GM06990 (cell line): ENCODE data around the gene PRKN.

Experiments used
- DNase-seq: peaks from one replicate; pipeline ENCODE4 v3.0.0-alpha.2; 2011; ENCODE audit not compliant: insufficient read length; ENCODE audit errors: extremely low read depth
- H3K27me3 ChIP-seq: replicated peaks from 2 replicates; pipeline ENCODE4 v1.6.0; 2011; ENCODE audit warnings: low read length; ENCODE audit not compliant: control insufficient read depth, insufficient read depth
- H3K36me3 ChIP-seq: 2 replicates; pipeline ENCODE4 v1.5.1; 2011; ENCODE audit warnings: low read length; ENCODE audit not compliant: control insufficient read depth, insufficient read depth
- H3K4me3 ChIP-seq: replicated peaks from 2 replicates; pipeline ENCODE4 v1.5.1; 2011; ENCODE audit warnings: low read depth, mild to moderate bottlenecking, control low read depth, low read length
- CTCF ChIP-seq: IDR thresholded peaks from 2 replicates; pipeline ENCODE4 v1.5.1; 2011; ENCODE audit warnings: low read length, control low read depth, mild to moderate bottlenecking, inconsistent platforms; ENCODE audit not compliant: insufficient read depth, poor library complexity, severe bottlenecking

PRKN gene

GRCh38 chr6:162478192-162478671 is 249.3 kb downstream of the PRKN start:
- no peaks in the 10 kb centered on the region for H3K27me3 ChIP-seq
- TF ChIP-seq CTCF, result no peak
- H3K4me3 ChIP-seq, result no peak overlapping the region
- DNase-seq, result no peak
- H3K36me3 ChIP-seq, result no peaks in the 10 kb centered on the region

GRCh38 chr6:162474722-162475121 is 252.8 kb downstream of the PRKN start:
- TF ChIP-seq CTCF, result no peak
- DNase-seq, result no peak
- no peaks in the 10 kb centered on the region for H3K27me3 ChIP-seq

GRCh38 chr6:162471842-162472241 is 255.7 kb downstream of the PRKN start:
- Histone ChIP-seq H3K36me3 (no peaks in the 10 kb centered on the region), H3K4me3 (no peak overlapping the region), H3K27me3 (no peaks in the 10 kb centered on the region)
- TF ChIP-seq CTCF, result no peak
- no peak for DNase-seq

More at GRCh38 chr6:162474722-162475121, 252.8 kb downstream of the PRKN start:
- Histone ChIP-seq H3K4me3 (no peak overlapping the region), H3K36me3 (no peaks in the 10 kb centered on the region)

GRCh38 chr6:162468326-162468725 is 259.2 kb downstream of the PRKN start:
- Histone ChIP-seq H3K36me3 (no peaks in the 10 kb centered on the region), H3K27me3 (no peaks in the 10 kb centered on the region), H3K4me3 (no peak overlapping the region)
- no peak for DNase-seq
- TF ChIP-seq CTCF, result no peak

- TF ChIP-seq CTCF, result no peak
- no peaks in the 10 kb centered on the region for H3K27me3 ChIP-seq
- H3K36me3 ChIP-seq, result no peaks in the 10 kb centered on the region
- no peak overlapping the region for H3K4me3 ChIP-seq
- no peak for DNase-seq
Observed at GRCh38 chr6:162467679-162468078, 259.9 kb downstream of the PRKN start.

GRCh38 chr6:162463576-162463975 is 264.0 kb downstream of the PRKN start:
- no peaks in the 10 kb centered on the region for H3K36me3 ChIP-seq
- no peak overlapping the region for H3K4me3 ChIP-seq
- DNase-seq, result no peak
- TF ChIP-seq CTCF, result no peak
- H3K27me3 ChIP-seq, result no peaks in the 10 kb centered on the region
